DOHH2 (cell line): ENCODE results near the gene ADCK2.

ENCODE experiments used
- H3F3A ChIP-seq: fragments of 200-600 bp; sonication (generic), shearing (Covaris generic); 2 replicates; pipeline ENCODE4 v1.6.0; 2016; ENCODE audit warnings: antibody characterized with exemption, mild to moderate bottlenecking; ENCODE audit not compliant: control insufficient read depth, insufficient read depth
- H3K27ac ChIP-seq: fragments of 200-600 bp; sonication (generic); 2 replicates; pipeline ENCODE4 v1.5.1; 2014; ENCODE audit warnings: low read depth, mild to moderate bottlenecking, low read length, moderate library complexity
- H3K27me3 ChIP-seq: fragments of 200-600 bp; sonication (generic); 2 replicates; pipeline ENCODE4 v1.6.1; 2014; ENCODE audit warnings: mild to moderate bottlenecking, low read length, mixed read lengths; ENCODE audit not compliant: control insufficient read depth
- H3K36me3 ChIP-seq: fragments of 200-600 bp; sonication (generic); 2 replicates; pipeline ENCODE4 v1.6.1; 2014; ENCODE audit warnings: mild to moderate bottlenecking, low read length, moderate library complexity, mixed read lengths; ENCODE audit not compliant: control insufficient read depth
- H3K4me1 ChIP-seq: fragments of 200-600 bp; sonication (generic); 2 replicates; pipeline ENCODE4 v1.6.1; 2014; ENCODE audit warnings: mild to moderate bottlenecking, low read length, mixed read lengths; ENCODE audit not compliant: control insufficient read depth
- H3K4me2 ChIP-seq: fragments of 200-600 bp; sonication (generic); 2 replicates; pipeline ENCODE4 v1.6.0; 2014; ENCODE audit warnings: mild to moderate bottlenecking, low read length, moderate library complexity
- H3K4me3 ChIP-seq: fragments of 200-600 bp; sonication (generic); 2 replicates; pipeline ENCODE4 v1.5.1; 2014; ENCODE audit warnings: mild to moderate bottlenecking, low read length, mixed read lengths
- H3K79me2 ChIP-seq: fragments of 200-600 bp; sonication (generic); 2 replicates; pipeline ENCODE4 v1.6.1; 2014; ENCODE audit warnings: mild to moderate bottlenecking, low read length, mixed read lengths; ENCODE audit not compliant: control insufficient read depth
- H3K9me2 ChIP-seq: fragments of 200-600 bp; sonication (generic); replicated peaks from 2 replicates; pipeline ENCODE4 v1.6.1; 2014; ENCODE audit warnings: mild to moderate bottlenecking, low read length, mixed read lengths; ENCODE audit not compliant: control insufficient read depth
- H3K9me3 ChIP-seq: fragments of 200-600 bp; sonication (generic); 2 replicates; pipeline ENCODE4 v1.6.1; 2014; ENCODE audit warnings: antibody characterized with exemption, low read length, mixed read lengths; ENCODE audit not compliant: control insufficient read depth, insufficient read depth
- H4K20me1 ChIP-seq: fragments of 200-600 bp; sonication (generic); 2 replicates; pipeline ENCODE4 v1.6.0; 2014; ENCODE audit warnings: low read depth, mild to moderate bottlenecking, antibody characterized with exemption, low read length, moderate library complexity; ENCODE audit not compliant: control insufficient read depth, insufficient read depth
- EZH2phosphoT487 ChIP-seq: fragments of 200-600 bp; sonication (generic); IDR thresholded peaks from 2 replicates; pipeline ENCODE4 v1.6.1; 2017; ENCODE audit warnings: borderline replicate concordance, mild to moderate bottlenecking, antibody characterized with exemption, low read length, moderate library complexity, mixed read lengths
- TF ChIP-seq, protein P1 (sequence below): fragments of 200-600 bp; sonication (generic); IDR thresholded peaks from one replicate; pipeline ENCODE4 v1.5.1; 2014; ENCODE audit warnings: antibody characterized with exemption, mild to moderate bottlenecking, low read depth, low read length; ENCODE audit not compliant: poor library complexity, severe bottlenecking

ADCK2 gene

GRCh38 chr7:140625908-140626868 is 46.6 kb upstream of the ADCK2 start:
- Histone ChIP-seq H3K9me2 (no peaks in the 10 kb centered on the region), H3K79me2 (no peaks in the 10 kb centered on the region), H3K4me2 (no peak overlapping the region), H4K20me1 (no peaks in the 10 kb centered on the region), H3K4me3 (no peak overlapping the region), H3K9me3 (no peaks in the 10 kb centered on the region), H3K36me3 (no peaks in the 10 kb centered on the region), H3K27ac (no peak overlapping the region), H3K4me1 (peaks cover 8% of the 10 kb centered on the region), H3K27me3 (peaks cover 8% of the 10 kb centered on the region), H3F3A (no peaks in the 10 kb centered on the region)
- TF ChIP-seq, protein P1, sequence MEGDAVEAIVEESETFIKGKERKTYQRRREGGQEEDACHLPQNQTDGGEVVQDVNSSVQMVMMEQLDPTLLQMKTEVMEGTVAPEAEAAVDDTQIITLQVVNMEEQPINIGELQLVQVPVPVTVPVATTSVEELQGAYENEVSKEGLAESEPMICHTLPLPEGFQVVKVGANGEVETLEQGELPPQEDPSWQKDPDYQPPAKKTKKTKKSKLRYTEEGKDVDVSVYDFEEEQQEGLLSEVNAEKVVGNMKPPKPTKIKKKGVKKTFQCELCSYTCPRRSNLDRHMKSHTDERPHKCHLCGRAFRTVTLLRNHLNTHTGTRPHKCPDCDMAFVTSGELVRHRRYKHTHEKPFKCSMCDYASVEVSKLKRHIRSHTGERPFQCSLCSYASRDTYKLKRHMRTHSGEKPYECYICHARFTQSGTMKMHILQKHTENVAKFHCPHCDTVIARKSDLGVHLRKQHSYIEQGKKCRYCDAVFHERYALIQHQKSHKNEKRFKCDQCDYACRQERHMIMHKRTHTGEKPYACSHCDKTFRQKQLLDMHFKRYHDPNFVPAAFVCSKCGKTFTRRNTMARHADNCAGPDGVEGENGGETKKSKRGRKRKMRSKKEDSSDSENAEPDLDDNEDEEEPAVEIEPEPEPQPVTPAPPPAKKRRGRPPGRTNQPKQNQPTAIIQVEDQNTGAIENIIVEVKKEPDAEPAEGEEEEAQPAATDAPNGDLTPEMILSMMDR = no peak
- TF ChIP-seq EZH2phosphoT487 = no peak

GRCh38 chr7:140631021-140631420 is 41.7 kb upstream of the ADCK2 start:
- Histone ChIP-seq H3K4me2 (no peak overlapping the region), H3K36me3 (no peaks in the 10 kb centered on the region), H4K20me1 (no peaks in the 10 kb centered on the region), H3K79me2 (no peaks in the 10 kb centered on the region), H3K27me3 (peaks cover 19% of the 10 kb centered on the region), H3K4me3 (no peak overlapping the region), H3K9me2 (no peaks in the 10 kb centered on the region), H3F3A (no peaks in the 10 kb centered on the region), H3K9me3 (no peaks in the 10 kb centered on the region), H3K27ac (no peak overlapping the region), H3K4me1 (no peaks in the 10 kb centered on the region)
- TF ChIP-seq, protein P1 = no peak
- no peak for TF ChIP-seq EZH2phosphoT487

GRCh38 chr7:140631602-140632001 is 41.1 kb upstream of the ADCK2 start:
- Histone ChIP-seq H3K4me2 (no peak overlapping the region), H3K9me3 (no peaks in the 10 kb centered on the region), H3K27me3 (peaks cover 19% of the 10 kb centered on the region), H3K4me3 (no peak overlapping the region), H3K79me2 (no peaks in the 10 kb centered on the region), H3K4me1 (no peaks in the 10 kb centered on the region), H3F3A (no peaks in the 10 kb centered on the region), H3K27ac (no peak overlapping the region), H4K20me1 (no peaks in the 10 kb centered on the region), H3K9me2 (no peaks in the 10 kb centered on the region), H3K36me3 (no peaks in the 10 kb centered on the region)
- TF ChIP-seq, protein P1 = no peak
- no peak for TF ChIP-seq EZH2phosphoT487
